Activated T-cell treated with anti-CD3 and anti-CD28 coated beads, Interleukin-2, amount 50 U/mL, for 48 hours (primary cell): Measurements from ENCODE around the gene UBE2D3.
"Not testable (repeated sequence)": the region's sequence is repeated elsewhere in the genome, so short reads cannot be mapped to it uniquely, and the experiment has no call there.

Experiments used
- DNase-seq, 2 experiments: peaks; one replicate each; pipeline ENCODE4 v3.0.0-alpha.2; 2020

The UBE2D3 gene

DNA sequence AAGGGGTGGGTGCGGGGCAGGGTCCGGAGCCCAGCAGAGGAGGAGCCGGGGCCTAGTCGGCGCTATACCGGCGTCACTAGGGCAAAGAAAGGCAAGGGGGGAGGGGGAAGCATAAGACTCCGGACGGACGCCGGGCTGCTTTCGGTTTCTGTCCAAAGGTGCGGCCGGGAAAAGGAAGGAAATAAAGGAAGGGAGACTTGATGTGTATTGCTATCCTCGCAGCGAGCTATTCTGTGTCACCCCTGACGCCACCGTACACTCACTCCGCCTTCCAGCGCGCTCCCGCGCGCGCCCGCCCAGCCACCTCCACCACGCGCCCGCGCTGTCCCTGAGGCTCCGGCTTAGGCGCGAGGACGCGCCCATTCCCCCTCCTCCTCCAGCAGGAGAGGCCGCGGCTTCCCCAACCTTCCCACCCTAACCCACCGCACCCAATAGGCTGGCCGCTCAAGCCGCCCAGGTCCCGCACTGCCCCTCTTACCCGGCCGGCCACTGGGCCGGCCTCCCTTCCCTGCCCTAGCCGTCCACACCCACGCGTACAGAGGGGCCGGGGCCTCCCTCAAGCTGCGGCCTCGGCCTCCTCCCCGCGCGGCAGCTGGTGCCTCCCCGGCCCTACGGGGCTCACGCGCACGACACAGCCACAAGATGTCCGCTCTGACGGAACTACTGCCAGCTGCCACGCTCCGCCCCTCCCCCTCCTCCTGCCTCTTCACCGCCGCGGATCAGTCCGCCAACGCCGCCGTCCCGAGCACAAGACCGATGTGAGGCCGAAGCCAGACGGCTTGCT lies at the start of gene UBE2D3:
UBE2D3 (minus strand) TSS at position 662 of the 784 bp plus-strand sequence. CDS start 1,043 bp downstream, outside the sequence.
- peak; percentile 94 to 97 for DNase-seq

DNA sequence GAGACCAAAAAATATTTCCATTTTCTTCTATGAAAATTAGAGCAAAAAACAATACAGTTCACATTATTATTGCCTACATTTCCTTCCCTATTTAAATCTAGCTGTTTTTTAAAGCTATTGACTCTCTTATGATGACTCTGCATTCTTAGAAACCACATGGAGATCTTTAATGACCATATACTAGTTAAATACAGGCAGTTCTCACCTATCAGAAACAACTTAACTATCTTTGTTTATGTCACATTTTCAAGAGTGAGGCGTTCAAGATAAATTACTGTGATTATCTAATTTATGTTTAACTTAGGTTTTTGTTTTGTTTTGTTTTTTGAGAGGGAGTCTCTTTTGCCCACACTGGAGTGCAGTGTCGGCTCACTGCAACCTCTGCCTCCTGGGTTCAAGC lies 44.4 kb upstream of the UBE2D3 start:
- DNase-seq, result no peak

DNA sequence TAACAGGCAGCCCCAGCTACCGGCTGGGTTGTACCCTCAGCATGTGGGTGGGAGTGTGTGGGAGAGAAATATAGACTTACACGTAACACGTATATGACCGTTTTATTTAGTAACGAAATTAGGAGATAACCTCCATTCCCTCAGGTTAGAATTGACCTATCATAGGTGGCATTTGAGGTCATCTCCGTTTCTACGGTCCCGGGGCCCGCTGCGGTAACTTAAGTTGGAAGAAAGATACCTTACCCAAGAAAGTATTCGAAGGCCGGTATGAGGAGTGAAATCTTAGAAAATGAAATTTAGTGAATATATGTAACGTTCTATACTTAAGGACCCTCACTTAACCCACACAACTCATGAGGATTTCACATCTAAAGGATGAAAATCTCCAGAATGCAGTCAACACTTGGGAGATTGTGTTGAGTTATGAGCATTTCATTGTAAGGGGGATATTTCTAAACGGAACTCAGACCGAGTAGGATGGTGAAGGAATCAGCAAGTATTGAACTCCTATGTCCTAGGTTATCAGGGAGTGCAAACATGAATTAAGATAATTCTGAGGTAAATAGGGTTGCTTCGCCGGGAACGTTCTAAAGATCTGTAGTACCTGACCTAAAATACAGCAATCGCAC lies 42.3 kb upstream of the UBE2D3 start:
- no peak for DNase-seq

DNA sequence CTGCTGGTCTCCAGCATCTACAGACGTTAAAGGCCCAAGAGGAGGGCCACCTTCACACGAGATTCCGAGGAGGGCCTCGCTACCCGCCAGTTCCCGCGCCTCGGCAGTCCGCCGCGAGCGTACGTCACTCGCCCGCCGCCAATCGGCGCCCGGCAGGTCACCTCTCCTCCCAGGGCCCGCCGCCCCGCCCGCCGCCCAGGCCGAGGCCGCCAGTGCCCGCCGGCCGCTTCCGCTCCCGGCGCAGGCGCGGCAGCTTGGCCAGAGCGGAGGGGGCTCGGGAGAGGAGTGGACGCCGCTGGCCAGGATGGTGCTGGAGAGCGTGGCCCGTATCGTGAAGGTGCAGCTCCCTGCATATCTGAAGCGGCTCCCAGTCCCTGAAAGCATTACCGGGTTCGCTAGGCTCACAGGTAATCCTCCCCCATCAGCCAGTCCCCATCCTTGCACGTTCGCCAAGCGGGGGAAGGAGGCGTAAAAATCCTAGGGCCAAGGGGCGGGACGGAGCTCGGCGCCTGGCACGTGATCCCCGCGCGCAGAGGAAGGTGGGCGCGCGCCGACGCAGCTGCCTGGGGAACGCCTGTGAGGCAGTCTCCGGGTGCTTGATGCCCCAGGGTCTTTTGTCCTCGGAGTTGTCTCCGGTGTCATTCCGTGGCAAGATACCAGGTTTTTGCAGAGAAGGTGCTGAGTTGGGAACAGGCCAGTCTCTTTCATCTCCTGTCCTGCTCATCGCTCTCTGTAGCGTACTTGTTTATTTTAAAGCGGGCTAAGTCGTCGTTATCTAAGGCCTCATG lies 41.6 kb upstream of the UBE2D3 start, which contains the start of gene CISD2:
CISD2 (plus strand) TSS at position 212 of the 788 bp plus-strand sequence; CDS start at position 305, 93 bp downstream.
- DNase-seq, result peak; percentile 93 to 95

DNA sequence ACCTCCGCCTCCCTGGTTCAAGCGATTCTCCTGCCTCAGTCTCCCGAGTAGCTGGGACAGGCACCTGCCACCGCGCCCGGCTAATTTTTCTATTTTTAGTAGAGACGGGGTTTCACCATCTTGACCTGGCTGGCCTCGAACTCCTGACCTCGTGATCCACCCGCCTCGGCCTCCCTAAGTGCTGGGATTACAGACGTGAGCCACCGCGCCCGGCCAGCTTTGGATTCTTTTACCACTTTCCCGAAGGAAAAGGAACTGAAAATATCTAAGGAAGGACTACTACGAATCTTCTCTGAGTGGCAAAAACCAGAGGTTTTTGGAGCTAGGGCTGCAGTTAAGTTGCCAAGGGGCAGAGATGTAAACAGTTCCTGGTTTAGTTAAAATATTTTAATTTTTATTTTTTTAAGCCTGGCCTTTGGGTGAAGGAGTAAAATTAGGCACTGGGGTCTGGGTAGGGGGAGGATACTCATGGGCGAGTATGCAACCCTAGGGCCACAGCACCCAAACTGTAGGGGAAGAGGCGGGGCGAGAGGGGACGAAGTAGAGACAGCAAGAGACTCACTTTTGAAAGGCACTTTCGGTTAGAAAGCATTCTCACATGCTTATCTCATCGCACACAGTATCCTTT lies 40.9 kb upstream of the UBE2D3 start:
- peak; percentile 61 to 62 for DNase-seq

DNA sequence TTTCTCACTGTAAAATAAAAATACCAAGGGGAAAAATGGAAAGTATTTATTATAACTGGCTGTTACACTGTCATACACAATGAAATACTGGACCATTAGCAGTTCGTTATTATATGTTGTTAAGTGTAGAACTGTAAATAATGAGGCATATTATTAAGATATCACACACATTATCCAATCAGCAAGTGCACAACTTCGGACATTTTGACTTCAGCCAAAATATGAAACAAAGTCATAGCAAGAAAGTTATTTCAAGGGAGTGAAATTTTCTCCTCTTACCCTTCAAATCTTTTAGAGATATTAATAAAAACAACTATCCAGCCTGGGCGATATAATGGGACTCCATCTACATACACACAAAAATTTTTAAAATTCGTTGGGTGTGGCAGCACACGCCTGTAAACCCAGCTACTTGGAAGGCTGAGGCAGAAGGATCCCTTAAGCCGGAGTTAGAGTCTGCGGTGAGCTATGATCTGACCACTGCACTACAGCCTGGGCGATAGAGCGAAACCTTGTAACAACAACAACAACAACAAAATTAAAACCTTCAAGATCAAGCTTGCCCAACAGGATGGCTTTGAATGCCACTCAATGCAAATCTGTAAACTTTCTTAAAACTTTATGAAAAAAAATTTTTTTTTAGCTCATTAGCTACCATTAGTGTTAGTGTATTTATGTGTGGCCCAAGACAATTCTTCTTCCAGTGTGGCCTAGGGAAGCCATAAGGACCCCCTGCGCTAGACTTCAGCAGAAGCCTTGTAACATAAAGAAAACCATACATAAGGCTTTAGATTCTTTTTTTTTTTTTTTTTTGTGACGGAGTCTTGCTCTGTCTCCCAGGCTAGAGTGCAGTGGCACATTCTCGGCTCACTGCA lies 40.2 kb upstream of the UBE2D3 start:
- no peak for DNase-seq

DNA sequence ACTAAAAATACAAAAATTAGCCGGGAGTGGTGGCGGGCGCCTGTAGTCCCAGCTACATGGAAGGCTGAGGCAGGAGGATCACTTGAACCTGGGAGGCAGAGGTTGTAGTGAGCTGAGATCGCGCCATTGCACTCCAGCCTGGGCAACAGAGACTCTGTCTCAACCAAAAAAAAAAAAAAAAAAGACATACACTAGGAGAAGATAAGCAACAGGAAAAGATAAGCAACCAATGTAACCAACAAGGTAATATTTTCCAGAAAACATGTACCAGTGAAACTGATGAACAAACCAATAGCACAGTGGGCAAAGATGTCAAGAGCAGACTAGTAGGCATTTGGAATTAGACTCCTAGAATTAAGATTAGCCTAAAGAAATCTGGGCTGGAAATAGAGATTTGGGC lies 38.0 kb upstream of the UBE2D3 start:
- DNase-seq, result not testable (repeated sequence)

DNA sequence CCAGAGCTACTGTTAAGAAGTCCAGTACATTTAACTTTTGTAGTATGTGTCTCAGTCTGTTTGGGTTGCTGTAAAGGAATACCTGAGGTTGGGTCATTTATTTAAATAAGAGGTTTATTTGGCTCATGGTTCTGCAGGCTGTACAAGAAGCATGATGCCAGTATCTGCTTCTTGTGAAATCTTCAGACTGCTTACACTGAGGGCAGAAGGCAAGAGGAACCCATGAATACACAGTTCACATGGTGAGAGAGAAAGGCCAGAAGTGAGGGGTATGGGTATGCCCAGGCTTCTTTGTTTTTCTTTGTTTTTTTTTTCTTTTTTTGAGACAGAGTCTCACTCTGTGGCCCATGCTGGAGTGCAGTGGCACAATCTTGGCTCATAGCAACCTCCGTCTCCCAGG lies 35.4 kb upstream of the UBE2D3 start:
- DNase-seq, result no peak

DNA sequence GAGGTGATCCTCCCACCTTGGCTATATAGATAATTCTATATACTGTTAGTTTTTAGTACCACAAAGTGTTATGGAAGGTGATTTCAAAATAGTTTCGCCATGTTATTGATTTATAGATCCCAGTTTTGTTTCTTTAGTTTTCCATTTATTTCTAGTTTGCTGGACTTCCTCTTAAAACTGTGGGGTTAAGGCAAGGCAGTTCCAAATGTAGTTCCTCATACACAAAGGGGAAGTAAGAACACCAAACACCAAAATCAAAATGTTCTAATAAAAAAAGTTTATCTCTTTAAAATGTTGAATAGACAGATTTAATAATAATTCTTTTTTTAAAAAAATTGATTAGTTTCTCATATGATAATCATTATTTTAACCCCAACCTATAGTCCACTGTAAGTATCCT lies 34.7 kb upstream of the UBE2D3 start:
- no peak for DNase-seq

DNA sequence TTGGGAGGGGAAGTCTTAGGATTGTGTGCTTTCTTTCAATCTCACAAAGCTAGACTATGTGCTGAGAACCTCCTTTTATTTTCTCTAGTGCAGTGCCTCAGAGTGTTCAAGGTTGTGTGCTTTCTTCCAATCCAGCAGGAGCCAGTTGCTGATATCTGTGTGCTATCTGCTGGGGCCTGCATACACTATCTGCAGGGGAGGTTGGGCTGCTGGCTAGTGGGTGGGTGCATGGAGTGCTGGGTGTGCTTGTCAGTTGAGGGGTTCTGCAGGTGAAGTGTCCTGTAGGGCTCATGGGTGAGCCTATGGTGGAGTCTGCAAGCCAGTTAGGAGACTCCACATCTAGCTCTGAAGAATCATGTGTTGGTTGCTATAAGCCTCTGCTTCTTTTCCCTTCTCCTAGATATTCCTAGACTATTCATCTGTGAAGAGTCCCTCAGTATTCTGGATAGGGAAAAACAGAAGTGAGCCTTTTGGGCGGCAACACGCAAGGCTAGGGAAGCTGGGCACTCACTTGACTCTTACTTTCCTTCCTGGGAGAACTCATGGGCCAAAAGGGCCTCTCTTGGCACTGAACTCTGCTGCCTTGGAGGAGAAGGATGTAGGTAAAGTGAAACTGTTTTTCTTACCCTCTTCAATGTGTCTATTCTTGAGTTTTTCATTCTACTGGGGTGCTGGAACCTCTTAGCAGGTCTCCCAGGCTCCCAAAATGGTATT lies 33.4 kb upstream of the UBE2D3 start:
- DNase-seq, result no peak

DNA sequence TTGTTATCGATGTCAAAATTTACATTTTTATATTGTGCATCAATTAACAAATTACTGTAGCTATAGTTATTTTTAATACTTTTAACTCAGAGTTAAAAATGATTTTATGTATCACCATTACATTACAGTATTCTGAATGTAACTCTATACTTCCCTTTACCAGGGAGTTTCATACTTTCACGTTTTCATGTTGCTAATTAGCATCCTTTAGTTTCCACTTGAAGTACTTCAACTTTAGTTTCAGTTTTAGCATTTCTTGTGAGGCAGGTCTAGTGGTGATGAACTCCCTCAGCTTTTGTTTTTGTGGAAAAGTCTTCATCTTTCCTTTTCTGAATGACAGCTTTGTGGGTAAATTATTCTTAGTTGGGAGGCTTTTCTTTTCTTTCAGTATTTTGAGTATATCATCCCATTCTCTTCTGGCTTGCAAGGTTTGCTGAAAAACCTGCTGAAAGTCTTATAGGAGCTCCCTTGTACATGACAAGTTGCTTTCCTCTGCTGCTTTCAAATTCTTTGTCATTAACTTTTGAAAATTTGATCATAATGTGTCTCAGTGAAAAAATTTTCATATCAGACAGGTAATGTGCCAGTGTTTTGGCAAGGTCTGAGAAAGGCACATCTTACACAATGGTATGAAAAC lies 31.6 kb upstream of the UBE2D3 start:
- DNase-seq, result no peak

DNA sequence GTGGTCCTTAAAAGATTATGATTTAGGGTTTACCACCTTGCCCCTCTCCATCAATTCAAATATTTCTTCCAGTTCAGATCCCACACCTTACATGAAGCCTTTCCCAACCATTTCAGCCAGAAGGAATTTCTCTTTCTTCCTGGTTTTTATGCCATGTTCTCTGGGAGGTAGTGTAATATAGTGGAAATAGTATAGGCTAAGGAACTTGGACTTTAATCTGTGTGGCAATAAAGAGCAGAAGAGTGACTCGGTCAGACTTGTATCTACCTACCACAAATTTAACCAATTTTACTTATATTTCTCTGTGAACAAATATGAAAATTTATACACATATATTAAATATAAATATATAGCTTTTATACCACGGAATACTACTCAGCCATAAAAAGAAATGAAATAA lies 23.0 kb upstream of the UBE2D3 start:
- no peak for DNase-seq

DNA sequence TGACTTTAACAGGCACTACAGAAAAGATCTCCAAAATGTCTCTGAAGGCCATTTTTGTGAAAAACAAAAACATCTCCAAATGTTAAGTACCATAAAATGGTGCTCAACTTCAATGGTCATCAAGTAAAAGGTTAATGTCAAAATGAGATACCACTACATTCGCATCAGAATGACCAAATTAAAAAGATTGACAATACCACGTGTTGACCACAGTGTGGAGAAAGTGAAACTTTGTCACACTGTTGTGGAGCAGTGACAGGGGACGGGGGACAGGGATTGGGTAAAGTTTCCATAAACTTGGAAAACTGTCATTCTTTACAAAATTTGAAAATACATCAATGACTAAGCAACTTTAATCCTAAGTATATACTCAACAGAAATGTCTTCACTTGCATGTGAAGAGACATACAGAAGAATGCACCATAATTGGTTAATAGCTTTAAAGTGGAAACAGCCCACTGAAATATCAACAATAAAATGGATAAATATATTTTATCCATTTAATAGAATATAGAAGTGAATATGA lies 22.3 kb upstream of the UBE2D3 start:
- DNase-seq, result no peak

DNA sequence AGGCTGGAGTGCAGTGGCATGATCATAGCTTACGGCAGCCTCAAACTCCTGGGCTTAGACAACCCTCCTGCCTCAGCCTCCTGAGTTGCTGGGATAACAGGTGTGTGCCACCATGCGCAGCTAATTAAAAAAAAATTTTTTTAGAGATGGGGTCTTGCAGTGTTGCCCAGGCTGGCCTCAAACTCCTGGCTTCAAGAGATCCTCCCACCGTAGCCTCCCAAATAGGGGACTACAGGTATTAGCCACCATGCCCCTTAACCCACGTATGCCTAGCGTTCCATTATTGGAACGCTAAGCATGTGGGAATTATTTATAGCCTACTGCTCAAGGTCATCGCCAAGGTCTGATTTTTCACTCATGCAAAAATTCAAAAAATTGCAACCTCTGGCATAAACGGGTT lies 20.3 kb upstream of the UBE2D3 start:
- DNase-seq, result no peak

DNA sequence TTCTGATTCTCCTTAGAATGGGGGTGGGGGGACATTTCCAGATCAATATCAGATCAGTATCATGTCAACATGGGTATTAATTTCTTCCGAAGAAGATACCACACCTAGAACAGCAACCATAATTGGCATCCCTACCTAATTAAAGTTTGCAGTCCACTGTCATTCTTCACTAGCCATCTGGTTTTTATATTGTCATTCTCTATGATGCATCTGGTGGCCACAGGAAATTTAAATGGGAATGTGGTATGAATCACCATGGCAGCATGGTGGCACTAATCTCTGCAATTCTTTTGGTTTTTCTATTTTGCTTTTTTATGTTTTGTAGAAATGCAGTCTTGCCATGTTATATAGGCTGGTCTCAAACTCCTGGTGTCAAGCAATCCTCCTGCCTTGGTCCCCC lies 16.6 kb upstream of the UBE2D3 start:
- no peak for DNase-seq

DNA sequence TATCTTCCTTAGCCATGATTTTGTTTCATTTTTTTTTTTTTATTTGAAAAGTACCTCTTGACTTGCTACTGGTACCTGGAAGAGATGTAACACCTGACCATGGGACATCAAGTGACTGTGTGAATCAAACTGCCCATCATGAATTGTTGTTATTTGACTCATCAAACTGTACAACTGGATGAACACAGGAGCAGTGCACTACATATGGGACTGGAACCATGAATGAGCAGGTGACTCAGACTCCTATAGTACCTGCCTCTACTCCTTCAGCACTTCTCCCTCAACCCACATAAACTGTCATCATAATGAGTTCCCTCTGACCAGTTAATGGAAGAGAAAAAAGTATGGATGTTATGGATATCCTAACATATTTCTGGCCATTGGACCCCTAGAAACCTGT lies 15.9 kb upstream of the UBE2D3 start:
- DNase-seq, result no peak

DNA sequence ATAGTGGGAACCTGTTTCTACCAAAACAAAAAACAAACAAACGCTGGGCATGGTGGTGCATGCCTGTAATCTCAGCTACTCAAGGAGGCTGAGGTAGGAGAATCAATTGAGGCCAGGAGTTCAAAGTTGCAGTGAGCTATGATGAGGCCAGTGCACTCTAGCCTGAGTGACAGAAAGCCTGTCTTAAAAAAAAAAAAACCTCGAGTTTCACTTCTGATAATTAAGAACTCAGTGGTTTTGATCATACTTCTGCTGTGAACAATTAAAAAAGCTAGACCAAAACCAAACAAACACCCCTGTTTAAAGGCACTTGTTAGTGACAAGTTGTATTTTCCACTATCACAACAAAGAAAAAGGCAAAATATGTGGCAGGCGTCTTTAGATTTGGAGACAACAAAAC lies 15.0 kb upstream of the UBE2D3 start:
- no peak for DNase-seq

DNA sequence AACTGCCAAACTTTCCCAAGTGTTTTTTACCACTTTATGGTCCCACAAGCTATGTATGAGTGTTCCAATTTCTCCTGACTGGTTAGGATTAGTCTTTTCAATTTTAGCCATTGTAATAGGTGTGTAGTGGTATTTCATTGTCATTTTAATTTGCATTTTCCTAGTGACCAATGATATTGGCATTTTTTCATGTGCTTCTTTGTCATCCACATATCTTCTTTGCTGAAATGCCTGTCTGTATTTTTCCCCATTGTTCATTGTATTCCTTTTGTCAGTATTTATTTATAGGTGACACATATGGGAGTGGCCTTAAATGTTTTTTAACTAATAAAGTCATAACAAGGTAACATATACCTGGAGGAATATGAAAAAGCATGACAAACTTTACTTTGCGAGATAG lies 9.2 kb upstream of the UBE2D3 start:
- no peak for DNase-seq

DNA sequence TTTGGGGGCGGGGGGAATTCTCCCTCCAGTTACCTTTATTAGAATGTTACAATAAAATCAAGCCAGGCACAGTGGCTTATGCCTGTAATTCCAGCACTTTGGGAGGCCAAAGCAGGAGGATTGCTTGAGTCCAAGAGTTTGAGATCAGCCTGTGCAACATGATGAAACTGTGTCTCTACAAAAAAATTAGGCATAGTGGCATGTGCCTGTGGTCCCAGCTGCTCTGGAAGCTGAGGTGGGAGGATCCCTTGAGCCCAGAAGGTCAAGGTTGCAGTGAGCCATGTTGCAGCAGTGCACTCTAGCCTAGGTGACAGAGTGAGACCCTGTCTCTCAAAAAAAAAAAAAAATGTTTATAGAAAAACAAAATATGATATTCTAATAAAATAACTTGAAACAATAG lies 5.3 kb upstream of the UBE2D3 start:
- DNase-seq, result no peak

DNA sequence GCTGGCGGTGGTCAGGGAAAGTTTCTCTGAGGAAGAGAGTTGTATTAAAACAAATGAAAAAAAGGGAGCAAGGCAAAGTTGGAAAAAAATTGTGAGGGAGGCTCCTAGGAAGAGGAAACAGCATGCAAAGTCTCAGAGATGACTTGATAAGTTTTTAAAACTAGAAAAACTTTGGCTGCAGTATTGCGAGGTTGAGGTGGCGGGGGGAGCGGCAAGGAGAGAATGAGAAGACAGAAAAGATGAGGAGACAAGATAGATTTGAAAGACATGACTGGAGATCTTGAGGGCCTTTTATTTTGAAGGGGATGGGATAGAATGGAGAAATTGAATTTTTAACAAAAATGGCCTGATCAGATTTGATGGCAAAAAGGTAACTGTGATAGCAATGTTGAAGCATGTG lies 4.8 kb upstream of the UBE2D3 start:
- DNase-seq, result no peak

DNA sequence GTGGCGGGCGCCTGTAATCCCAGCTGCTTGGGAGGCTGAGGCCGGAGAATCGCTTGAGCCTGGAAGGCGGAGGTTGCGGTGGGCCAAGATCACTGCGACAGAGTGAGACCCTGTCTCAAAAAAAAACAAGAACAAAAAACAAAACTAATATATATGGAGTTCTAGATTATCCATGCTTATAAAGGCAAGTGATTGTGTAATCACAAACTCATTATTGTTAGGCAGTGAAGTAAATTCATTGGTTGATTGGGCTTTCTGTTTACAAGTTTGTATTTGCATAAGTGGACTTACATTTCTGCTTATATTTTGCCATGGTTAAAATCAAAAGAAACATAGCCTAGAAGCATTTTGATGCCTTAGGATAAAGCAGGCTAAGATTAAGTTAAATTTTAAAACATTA lies 2.5 kb upstream of the UBE2D3 start:
- DNase-seq, result no peak
